ENCODE results near the gene RAD51B.
"Not testable (repeated sequence)": the region's sequence is repeated elsewhere in the genome, so short reads cannot be mapped to it uniquely, and the experiment has no call there.

Gene RAD51B

DNA sequence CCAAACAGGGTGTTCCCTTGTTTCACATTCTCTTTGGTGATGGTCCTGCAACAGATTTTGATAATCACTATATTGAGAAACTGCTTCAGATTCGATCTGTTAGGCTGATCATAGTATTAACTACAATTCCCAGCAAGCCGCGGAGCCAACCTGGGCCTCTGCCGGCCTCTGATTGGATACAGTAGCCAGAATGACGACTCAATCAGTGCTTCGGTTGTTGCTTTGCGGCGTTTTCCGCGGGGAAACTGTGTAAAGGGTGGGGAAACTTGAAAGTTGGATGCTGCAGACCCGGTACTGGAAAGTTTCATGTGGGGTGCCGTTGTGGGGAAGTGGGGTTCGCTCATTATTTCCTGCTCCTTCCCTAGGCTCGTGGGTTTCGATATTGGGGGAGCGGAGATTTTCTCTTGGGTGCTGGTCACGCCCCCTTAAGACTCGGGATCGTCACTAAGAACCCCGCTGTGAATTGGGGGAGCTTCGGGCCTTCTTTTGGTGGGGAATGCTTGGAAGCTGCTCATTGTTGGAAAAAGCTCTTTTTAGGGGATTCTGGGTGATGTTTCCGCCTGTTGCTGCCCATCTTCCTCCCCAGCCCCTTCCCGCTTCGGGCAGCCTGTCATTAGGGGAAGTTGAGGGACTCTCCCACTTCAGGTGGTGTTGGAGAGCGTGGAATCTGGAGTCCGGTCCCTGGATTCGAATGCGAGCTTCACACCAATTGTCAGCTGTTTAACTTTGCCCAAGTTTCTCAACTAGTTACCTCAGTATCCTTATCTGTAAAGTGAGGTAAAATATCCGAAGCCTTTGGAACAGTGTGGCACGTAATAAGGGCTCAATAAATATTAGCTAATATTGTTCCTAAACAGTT is at the start of gene RAD51B:
TSS of gene RAD51B (plus strand) at position 217 of the 859 bp plus-strand sequence.
- peak; percentile 94 for DNase-seq

DNA sequence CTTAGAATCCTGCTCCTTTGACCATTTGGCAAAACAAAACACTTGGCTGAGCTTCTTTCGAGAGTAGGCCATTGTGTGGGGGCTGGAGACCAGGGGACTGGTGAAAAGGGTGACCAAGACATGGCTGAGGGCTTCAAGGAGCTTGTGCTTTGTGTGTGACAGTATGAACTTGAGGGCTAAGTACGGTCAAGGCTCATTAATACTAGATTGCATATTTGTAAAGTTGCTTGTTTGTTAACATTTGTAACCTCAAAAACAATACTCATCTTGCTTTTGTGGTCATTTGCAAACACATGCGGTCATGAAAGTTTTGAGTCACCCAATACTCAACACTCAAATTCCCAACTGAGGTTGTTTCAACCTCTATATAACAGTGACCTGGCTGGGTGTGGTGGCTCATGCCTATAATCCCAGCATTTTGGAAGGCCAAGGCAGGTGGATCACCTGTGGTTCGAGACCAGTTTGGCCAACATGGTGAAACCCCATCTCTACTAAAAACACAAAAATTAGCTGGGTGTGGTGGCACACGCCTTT is 45.7 kb upstream of the RAD51B start:
- no peak for DNase-seq

DNA sequence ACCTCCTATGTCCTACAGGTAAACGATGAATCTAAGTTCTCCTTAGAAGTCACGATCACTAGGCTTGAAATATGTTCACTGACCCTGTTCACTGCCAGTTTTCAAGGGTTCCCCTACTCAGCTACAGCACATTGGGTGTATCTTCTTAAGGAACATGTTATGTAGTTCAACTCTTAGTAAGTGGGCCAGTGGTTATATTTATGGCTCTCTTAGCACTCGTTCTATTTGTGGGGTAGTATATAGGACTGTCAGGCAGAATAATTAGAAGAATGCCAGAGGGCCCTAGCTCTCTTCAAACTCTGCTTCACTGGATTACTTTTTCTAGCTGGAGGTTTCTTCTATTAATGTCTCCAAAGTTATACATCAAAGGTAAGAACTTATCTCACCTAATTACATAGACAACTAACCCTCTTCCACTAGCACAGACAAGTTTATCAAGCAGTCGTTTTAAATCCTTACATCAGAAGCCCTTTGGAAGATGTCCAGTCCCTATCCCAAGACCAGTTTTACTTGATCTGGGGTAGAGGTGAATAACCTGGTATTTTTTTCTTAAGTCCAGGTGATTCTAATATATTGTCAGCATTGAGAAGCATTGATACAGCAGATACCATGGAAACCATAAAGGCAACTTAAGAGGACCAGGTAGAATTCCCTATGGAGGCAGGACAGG is 42.8 kb upstream of the RAD51B start:
- DNase-seq, result no peak

DNA sequence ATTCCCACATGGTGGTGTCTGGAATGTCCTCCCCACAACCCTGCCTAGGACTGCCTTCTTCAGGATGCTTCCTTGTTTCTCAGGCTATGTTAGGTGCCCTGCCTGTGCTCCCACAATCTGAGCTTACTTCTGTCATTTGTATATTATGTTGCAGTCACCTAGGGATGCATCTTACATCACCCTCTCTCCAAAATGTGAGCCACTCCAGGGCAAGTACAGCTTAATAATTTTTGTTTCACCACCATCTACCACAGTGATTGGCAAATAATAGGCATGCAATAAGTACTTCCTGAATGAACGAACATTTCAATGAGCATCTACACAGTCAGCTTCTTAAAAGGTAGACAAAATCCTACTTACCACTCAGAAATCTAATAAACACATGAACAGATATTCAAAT is 40.8 kb upstream of the RAD51B start:
- no peak for DNase-seq

DNA sequence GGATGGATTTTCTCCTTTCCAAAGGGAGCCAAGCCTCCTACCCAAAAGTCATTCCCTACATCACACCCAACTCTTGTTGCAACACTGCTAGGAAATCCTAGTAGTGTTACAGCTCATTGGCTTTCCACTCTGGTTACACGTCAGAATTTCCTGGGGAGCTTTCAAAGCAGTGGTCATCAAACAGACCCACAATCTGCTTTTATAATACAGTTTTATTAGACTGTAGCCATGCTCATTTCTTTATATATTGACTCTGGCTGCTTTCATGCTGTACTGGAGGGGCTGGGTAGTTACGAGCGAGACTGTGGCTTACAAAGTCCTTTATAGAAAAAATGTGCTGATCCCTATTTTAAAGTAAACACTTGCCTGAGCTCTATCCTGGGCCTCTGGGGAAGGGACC is 37.5 kb upstream of the RAD51B start:
- no peak for DNase-seq

DNA sequence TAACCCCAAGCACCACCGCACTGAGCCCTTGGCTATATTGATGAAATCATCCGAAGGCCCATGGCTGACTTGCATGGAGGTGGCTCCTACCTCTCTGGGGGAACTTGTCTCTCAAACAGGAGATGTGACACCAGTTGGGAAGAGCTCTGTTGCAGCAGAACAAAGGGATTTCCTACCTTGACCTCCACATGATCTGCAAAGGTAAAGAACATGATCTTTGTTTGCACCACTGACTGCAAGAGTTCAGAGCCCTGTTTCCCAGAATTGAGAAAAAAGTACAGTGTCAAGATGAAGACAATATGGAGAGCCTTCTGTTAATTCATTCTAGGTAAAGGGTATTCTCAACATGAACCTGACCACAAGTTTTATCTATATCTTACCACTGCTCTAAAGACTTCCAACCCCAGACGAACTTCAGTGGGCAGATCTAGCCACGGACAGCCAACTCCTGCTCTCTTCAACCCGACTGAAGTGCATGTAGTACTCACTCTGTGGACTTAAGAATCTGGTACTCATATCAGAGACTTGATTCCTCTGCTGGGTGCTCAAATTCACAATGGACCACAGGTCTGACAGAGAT is 35.2 kb upstream of the RAD51B start:
- no peak for DNase-seq

DNA sequence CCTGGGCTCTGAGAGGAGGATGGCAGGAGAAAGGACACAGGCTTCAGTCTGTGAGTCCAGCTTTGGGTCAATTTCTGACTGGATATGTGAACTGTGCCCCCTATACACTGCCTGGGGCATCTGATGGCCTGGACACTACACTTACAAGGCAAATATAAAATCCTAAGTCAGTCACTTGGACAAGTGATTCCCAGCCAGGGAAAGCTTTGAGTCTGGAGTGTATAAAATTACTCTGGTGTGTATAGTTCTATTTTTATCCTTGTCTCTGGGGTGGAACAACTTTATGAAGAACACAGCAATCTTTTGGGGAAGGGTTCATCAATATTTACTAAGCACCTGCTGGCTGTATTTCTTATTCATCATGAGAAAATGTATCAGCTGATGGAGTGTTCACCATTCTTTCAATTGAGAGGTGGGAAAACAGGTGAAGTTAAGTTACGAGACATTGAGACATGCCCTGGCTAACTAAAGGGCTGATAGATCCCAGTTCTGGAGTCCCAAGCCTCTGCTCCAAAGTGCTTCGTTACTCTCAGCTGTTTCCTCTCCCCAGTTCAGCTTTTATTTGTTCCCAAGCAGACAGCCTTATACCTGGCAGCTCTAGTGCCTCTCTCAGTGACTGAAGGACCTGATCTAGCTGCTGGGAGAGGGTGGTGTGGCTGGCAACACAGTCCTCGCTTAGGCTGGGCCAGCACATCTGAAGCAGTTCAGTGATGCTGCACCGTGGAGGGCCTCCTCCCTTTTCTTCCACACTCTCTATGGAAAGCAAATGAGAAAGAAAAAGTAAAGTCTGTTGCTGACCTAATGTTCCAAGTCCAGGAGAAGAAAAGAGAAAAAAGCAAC is 34.1 kb upstream of the RAD51B start:
- no peak for DNase-seq

DNA sequence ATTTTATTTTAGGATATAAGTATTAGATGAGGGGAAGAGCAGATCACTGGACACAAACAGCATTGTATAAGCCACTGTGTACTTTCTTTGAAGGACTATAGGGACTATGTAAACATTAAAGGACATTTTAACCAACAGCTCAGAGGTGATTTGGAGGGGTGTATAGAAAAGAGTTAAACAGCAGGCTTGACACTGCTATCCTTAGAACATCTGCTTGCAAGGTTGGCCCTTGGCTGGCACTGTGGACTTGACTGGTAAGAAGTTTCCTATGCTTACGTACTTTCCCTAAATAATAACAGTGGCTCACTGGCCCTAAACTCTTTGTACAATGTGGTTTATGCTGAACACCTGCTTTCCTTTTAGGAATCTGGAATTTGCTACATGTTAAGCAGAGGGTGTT is 31.9 kb upstream of the RAD51B start:
- DNase-seq, result no peak

DNA sequence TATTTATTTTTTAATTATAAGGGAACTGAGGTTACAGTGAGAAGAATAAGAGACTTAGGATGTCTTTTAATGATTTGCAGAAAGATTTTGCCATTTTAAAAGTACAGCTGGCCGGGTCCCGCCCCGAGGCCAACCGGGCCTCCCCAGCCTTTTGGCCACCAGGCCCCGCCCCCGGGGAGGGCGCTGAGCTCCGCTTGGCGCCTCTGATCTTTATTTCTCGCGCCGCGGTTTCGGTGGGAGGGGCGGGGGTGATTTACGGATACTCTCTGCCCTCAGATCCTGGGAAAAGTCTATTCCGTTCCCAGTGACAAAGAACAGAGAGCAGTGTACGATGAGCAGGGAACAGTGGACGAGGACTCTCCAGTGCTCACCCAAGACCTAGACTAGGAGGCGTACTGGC is 20.8 kb upstream of the RAD51B start:
- no peak for DNase-seq

DNA sequence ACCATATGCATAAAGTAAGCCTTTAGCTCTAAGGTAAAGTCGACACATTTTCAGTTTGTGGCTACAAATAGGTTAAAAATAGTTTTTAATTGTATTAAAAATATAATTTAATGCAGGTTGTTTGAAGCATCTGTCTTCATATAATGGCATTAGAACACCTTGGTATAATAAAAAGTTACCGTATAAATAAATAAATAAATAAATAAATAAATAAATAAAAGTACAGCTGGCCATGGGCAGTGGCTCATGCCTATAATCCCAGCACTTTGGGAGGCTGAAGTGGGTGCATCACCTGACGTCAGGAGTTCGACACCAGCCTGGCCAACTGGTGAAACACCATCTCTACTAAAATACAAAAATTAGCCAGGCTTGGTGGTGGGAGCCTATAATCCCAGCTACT is 18.8 kb upstream of the RAD51B start:
- DNase-seq, result no peak

DNA sequence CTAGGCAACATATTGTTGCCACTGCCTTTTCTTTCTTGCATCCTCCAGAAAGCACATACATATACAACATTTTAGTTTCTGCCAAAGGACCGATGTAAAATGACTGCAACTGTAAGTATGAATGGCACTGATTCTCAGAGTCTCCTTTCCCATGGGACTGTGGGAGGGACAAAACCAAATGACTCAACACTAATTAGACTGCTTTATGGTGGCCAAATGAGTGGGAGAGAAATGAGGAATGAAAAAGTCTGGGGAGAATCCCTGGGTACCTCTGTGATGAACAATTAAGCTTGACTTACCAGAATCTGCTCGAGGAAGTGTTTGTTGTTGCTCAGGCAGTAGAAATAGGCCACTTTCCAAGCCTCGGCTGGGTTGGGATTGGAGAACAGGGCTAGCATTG is 13.3 kb upstream of the RAD51B start:
- DNase-seq, result no peak

DNA sequence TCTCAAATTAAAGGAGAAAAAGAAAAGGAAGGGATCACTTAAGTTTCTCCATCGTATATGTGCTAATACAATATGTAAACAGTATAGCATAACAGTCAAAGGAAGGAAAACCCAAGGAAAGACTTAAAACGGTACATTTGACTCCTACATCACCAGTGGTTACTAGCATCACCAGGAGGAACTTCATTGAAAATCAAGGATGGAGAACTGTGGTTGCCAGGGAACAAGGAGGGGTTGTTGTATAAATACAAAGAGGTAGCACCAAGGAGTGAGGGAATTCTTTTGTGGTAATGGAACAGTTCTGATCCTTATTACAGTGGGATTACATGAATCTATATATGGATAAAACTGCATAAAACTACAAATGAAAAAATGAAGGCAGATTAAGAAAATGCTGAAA is 4.8 kb upstream of the RAD51B start:
- no peak for DNase-seq

DNA sequence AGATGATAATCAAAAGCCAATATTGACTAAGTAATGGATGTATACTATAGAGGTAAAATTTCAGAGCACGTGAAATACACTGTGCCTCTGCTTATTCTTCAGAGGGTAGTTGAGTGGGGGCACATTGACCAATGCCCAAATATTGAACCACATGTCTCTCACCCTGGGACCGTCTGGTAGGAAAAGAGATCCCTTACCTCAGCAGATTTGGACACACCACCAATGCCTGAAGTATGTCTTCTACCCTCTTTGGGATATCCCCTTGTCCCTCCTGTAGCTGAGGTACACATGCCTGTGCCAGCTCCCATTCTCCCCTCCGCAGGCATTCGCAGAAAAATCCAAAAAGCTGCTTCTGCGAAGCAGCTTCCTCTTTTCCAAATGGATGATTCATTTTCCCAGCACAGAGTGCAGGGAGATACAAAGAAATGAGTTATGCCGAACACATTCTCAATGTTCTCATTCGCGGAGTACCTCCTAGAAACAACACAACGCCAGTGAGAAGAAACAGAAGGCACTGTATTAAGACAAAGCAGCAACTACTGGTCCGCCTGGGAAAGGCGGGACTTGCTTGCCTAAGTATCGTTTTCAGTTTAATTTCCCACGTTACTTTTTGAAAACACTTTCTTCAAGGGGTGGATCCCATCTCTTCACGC is 3.9 kb upstream of the RAD51B start:
- peak; percentile 4 for DNase-seq

DNA sequence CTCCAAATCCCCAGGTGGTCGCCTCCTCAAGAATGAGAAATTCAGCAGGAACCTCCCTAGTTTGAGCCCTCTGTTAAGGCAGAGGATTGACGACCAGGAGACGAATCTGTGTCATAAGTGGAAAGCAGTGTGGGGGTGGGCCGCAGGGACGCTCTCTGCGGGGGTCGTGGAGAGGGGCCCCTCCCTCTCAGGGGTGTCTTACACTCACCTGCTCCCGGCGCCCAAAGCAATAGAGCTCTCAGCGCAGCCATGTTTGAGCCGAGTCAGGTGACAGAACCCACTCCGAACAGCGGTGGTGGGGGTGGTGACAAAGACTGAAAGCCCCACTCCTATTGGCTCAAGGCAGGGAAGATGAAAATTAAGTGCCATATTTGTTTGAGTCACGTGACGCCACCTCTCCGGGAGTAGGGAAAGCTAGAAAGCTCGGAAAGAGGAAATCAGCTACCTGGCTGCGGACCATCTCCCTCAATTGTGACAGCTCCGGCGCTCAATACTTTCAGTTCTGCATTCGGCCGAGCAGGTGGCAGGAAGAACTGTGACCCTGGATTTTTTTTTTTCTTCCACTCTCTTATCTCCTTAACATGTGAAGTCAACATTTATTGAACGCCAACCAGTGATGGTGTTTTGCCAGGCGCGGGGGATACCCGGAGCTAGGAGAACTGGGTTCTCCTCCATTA is 3.1 kb upstream of the RAD51B start, which contains the start of gene ZFYVE26:
TSS of gene ZFYVE26 (minus strand) at position 265 of the 677 bp plus-strand sequence. CDS start 627 bp downstream, outside the sequence.
- DNase-seq, result peak; percentile 93

DNA sequence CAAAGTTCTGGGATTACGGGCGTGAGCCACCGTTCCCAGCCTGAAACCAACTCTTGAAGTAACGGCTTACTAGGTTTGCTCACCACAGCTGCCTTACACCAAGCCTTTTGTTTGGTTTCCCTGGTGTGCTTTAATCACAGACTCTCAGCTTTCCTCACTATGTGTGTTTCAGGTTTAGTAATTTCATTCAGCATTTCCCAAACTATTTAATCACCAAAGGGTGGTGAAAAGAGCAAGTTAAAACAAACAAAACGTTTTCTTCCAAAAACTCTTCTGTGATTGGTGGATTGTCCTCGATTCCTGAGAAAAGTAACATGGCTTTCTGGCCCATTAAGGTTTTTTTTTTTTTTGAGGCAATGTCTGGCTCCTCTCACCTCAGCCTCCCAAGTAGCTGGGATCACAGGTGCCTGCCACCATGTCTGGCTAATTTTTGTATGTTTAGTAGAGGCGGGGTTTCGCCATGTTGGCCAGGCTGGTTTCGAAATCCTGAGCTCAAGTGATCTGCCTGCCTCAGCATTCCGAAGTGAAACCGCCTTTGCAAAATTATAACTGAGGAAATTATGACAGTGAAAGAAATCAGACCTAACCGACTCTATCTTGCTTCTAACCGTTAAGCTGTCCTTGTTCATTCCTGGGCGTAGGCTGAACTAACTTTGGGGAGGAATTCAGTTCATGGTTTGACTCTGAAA is 1.7 kb upstream of the RAD51B start:
- no peak for DNase-seq

DNA sequence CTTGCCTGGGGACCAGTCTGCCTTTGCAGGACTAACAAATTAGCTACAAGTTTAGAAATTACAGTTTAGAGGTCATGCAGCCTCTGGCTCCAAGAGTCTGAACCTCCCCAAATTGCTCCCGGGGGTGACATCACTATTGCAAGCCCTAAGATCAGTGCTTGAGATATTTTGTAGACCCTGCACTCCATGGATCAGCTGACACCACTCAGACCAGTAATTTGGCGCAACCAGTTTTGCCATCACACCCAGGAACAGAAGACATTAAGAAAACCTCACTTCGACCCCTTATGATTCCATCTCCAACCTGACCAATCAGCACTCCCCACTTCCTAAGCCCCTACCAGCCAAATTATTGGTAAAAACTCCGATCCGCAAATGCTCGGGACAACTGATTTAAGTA is 1.1 kb upstream of the RAD51B start:
- DNase-seq, result not testable (repeated sequence)

DNA sequence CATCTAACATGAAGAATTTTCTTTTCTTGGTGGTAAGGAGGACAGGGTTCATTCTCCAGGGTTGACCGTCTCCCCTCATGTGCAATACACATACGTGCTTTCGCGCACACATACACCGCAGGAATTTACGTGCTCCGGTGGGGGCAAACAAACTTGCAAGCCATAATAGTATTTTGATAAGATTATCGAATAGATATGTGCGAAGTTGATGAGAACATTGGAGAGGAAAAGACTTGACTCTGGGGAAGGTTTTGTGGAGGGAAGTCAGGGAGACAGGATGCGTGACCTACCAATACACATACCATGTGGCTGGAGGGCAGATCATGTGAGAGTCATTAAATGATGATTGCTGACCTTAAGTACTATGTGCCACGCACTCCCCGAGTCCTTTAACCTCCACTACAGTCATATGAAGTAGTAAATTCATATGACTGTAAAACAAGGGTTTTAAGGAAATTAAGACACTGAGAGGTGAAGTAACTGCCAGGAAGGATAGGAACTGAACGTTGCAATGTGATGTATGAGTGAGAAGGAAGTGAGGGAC is 921 bp downstream of the RAD51B start:
- peak; percentile 5 for DNase-seq

DNA sequence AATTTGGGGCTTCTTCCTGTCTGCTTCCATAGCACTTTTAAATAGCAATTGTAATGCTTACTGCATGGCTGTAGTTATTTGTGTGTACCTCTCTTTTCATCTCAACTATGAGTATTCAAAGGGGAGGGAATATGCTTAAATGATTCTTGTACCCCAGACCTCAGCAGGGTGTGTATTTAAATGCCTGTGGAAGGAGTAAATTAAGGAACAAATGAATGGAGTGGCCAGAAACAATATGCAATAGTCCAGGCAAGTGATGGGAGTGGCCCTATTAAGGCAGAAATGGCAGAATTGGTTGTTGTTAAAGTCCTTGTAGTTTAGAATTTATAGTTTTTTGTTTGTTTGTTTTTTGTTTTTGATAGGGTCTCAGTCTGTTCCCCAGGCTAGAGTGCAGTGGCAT is 1.5 kb downstream of the RAD51B start:
- DNase-seq, result no peak

DNA sequence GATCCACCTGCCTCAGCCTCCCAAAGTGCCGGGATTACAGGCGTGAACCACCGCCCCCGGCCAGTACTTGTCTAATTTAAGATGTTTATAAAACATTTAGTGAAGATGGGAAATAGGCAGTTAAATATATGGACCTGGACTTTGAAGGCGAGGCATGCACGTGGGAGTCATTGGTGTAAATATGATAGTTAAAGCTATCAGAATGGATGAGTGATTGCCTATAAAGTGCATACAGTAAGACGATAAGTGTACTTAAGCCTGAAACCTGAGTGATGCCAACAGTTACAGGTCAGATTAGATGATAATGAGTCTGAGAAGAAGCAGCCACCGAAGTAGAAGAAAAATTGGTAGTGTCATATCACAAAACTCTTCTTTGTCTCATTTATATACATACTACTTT is 11.5 kb downstream of the RAD51B start:
- DNase-seq, result no peak

DNA sequence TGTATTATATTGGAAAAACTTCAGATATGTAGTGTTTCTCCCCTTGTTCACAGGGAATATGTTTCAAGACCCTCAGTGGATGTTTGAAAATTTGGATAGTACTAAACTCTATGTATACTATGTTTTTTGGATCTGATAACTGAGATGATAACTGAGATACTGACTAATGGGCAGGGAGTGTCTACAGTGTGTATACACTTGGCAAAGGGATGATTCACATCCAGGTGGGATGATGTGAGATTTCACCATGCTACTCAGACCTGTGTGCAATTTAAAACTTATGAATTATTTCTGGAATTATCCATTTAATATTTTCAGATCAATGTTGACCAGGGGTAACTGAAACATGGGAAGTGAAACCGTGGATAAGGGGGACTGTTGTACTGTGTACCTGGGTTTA is 13.8 kb downstream of the RAD51B start:
- DNase-seq, result no peak

DNA sequence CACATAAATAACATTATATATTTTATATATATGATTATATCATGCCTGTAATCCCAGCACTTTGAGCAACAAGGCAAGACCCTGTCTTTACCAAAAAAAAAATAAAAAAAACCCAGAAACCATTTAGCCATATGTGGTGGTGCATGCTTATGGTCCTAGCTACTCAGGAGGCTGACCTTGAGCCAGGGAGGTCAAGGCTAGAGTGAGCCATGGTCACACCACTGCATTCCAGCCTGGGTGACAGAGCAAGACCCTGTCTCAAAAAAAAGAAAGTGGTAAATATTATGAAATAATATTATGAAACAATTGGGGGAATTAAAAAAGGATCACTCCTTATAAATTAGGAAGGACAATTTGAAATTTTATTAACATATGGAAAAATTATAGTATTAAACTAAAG is 16.0 kb downstream of the RAD51B start:
- DNase-seq, result no peak

Measured in CD4-positive, alpha-beta T cell treated with Interleukin-17A for 1 hour (primary cell).